GM10248 (cell line): ENCODE data around the gene MACROH2A1.

Experiments
- CTCF ChIA-PET: fragments of 300-600 bp; sonication (Branson Sonifier 250); formaldehyde crosslinking; extraction: SDS; loops from one replicate; lab custom pipeline; 2021; ENCODE audit warnings: antibody characterized with exemption; lab: Yijun Ruan, JAX
- POLR2A ChIA-PET: fragments of 350-650 bp; sonication (Branson Sonifier 250); formaldehyde crosslinking; extraction: SDS; loops from one replicate; lab custom pipeline; 2020; ENCODE audit warnings: antibody characterized with exemption; lab: Yijun Ruan, JAX
- DNase-seq: peaks from one replicate; pipeline ENCODE4 v3.0.0; 2012; ENCODE audit errors: extremely low spot score
- TF ChIP-seq, protein P1 (sequence below): IDR thresholded peaks from 2 replicates; pipeline ENCODE4 v1.5.1; 2012; ENCODE audit warnings: mild to moderate bottlenecking, low read depth; ENCODE audit errors: extremely low read depth, missing control alignments, control extremely low read depth

Gene MACROH2A1

DNA sequence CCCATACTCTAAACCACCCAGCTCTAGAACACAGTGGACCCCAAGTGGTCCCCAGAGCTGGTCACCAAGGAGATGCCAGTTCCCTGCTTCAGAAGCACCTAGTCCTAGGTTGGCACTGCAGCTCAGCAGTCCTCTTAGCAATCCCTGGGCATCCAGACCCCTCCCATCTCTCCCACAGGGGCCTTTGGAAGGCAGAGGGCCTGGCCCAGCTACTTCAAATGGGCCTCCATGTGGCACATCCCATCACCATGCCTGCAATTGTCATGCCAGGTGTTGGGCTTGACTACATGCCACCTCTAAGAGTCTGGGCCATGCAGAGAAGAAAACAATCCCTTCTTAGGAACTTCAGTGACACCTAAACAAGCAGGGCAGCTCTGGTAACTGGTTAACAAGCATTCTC is 14.1 kb downstream of the MACROH2A1 start:
- ChIA-PET POLR2A (interaction anchor here (0.5 kb wide), 1 partner anchor 33 kb away, joined by 5 read pairs; no protein-coding TSS in a partner anchor), CTCF (interaction anchor here (1.4 to 2.7 kb wide), 3 partner anchors 9 to 73 kb away, joined by 3 to 9 read pairs (median 4); no protein-coding TSS in a partner anchor)
- DNase-seq, result no peak
- TF ChIP-seq, protein P1, sequence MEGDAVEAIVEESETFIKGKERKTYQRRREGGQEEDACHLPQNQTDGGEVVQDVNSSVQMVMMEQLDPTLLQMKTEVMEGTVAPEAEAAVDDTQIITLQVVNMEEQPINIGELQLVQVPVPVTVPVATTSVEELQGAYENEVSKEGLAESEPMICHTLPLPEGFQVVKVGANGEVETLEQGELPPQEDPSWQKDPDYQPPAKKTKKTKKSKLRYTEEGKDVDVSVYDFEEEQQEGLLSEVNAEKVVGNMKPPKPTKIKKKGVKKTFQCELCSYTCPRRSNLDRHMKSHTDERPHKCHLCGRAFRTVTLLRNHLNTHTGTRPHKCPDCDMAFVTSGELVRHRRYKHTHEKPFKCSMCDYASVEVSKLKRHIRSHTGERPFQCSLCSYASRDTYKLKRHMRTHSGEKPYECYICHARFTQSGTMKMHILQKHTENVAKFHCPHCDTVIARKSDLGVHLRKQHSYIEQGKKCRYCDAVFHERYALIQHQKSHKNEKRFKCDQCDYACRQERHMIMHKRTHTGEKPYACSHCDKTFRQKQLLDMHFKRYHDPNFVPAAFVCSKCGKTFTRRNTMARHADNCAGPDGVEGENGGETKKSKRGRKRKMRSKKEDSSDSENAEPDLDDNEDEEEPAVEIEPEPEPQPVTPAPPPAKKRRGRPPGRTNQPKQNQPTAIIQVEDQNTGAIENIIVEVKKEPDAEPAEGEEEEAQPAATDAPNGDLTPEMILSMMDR, result no peak

DNA sequence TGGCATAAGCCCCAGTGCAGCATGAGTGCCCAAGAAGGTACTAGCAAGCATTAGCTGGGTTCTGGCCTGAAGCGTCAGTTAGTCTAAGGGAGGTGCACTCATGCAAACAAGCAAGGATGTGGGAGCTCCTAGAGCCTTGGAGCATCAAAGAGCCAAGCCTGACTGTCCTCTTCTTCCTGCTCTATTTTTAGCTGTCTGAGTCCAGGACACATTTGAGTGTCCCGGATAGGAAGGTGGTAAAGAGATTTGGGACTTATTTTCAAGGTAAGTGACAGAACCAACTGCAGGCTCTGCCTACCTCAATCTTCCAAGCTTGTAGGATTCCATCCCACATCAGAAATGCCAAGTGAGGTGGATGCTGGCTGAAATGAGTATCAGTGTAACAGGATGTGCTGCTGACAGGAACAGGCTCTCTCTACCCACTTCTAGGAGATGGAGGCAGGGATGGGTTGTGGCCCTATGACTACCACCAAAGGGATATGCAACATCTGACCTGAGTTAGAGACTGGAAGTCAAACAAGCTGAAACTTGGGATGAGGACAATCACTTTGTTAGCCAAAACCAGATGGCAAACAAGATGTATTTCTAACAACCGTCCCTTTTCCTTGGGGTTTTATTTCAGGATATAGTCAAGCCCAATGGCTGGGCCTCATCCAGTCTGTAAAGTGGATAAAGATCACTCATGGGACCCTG is 15.1 kb downstream of the MACROH2A1 start:
- DNase-seq, result no peak
- POLR2A ChIA-PET, result interaction anchor here (0.5 kb wide), 1 partner anchor 32 kb away, joined by 5 read pairs; no protein-coding TSS in a partner anchor
- TF ChIP-seq, protein P1, result no peak
- CTCF ChIA-PET, result interaction anchor here (0.8 to 2.3 kb wide), 6 partner anchors 8 to 74 kb away, joined by 3 to 6 read pairs (median 4); no protein-coding TSS in a partner anchor

DNA sequence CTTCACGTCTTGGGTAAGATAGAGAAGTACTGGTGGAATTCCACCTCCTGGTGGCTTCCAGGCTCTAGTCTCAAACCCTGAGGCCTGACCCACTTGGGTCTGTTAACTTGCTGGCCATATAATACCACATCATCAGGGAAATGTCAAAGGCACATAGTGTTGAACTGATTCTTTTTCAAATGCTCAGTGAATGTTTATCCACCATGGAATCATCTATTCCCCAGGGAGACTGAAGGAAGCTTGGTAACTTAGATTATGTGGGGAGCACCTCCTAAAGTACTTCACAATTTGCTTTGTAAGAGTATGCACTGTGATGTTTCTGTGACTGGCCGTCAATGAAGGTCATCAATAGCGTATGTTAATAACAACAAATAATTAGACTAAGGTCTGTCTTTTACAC is 16.1 kb downstream of the MACROH2A1 start:
- TF ChIP-seq, protein P1, result no peak
- CTCF ChIA-PET, result interaction anchor here (1.3 to 2.3 kb wide), 4 partner anchors 9 to 23 kb away, joined by 3 to 6 read pairs (median 4); no protein-coding TSS in a partner anchor
- DNase-seq, result no peak
- POLR2A ChIA-PET, result no interaction called here

DNA sequence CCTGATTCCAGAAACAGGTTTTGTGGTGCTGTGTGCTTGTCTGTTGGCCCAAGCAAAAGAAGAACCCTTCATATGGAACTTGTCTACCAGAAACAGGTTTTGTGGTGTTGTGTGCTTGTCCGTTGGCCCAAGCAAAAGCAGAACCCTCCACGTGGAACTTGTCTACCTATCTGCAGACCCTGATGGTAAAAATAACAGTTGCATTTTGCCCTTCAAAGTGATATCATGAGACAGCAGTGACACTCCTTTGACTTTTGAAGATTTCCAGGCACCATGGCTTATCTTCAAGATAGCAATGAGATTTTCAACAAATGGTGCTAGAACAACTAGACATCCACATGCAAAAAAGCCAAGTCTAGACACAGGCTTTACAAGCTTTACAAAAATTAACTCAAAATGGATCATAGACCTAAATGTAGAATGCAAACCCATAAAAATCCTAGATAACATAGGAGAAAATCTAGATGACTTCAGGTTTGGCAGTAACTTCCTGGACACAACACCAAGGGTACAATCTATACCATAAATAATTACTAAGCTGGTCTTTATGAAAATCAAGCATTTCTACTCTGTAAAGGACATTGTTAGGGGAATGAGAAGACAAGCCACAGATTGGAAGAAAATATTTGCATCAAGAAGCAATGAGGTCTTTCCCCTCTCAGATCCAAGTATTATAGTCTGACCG is 16.8 kb downstream of the MACROH2A1 start:
- ChIA-PET CTCF (interaction anchor here (1.4 to 2.3 kb wide), 3 partner anchors 10 to 22 kb away, joined by 3 to 6 read pairs (median 4); no protein-coding TSS in a partner anchor), POLR2A (interaction anchor here (0.5 kb wide), 1 partner anchor 534 kb away, joined by 4 read pairs; no protein-coding TSS in a partner anchor)
- DNase-seq, result no peak
- TF ChIP-seq, protein P1, result no peak

DNA sequence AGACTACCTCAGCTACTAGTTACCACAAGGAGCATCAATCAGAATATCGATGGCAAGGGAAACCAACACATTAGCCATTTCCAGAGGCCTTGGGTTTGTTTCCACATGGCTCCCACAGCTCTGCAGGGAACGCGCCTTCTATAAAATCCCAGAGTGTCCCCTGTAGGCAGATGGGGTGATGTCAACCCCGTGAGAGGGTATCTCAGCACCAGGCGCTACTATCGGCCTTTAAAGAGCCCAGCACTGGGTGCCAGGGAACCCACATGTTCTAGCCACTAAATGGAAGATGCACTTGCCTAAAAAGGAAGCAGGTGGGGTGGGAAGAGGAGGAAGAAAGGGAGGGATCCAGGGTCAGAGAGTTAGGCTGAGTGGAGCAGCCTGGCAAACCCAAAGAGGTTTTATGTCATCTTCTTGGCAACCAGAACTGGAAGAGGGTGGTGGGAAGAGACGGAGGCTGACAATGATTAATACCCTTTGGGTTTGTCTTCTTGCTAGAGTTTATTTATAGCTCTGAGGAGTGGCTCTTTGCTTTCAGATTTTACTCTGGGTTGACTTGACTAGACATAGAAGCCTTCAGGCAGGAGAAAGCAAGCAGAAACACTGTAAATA is 19.9 kb downstream of the MACROH2A1 start:
- CTCF ChIA-PET, result interaction anchor here (1.2 to 2.9 kb wide), 2 partner anchors 10 to 20 kb away, joined by 3 to 12 read pairs; partner anchors contain the start of gene MACROH2A1

More for the DNA sequence above, 19.9 kb downstream of the MACROH2A1 start:
- no peak for DNase-seq
- TF ChIP-seq, protein P1, result no peak
- POLR2A ChIA-PET, result no interaction called here
